ENCODE data around the gene C1orf35. TPM values are rescaled to one million over a fixed set of nuclear protein-coding genes. Genes with fewer than 3 reads are reported as not detected.

The C1orf35 gene
- total and polyA plus RNA-seq, 2 experiments from 2014 or later: 14.0 to 67.6 TPM

DNA sequence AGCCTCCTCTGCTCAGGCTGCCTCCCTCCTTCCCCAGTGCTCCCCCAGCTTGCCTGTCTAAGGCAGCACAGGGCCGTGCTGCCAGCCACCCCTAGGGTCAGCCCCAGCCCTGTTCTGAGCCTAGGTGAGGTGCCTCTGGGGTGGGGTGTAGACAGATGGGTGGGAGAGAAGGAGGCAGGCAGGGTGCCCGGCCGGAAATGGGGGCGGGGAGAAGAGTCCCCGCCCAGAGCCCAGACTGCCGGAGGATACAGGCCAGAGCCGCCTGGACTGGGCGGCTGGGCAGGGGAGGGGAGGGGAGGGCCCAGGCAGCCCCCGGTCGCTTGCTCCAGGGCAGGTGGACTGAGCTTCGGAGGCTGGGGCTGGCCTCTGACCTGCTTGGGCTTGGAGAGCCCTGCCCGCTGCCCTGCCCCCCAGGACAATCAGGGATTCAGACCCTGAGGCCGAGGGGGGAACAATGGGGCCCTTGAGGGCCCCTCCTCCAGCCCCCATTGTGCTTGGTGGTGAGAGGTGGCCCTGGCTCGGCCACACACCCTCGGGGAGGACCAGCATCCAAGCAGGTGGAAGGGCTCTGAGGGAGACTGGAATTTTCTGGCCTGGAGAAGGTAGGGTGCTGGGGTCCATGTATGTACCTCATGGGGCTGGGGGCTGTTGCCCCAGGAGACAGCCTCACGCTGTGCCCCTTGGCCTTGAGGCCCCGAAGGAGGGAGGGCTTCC is 46.4 kb upstream of the C1orf35 start, which contains the start of gene GJC2:
GJC2 (plus strand) TSS at position 525 of the 714 bp plus-strand sequence. CDS start 7,829 bp downstream, outside the sequence.
- Histone ChIP-seq H3K4me3 (no peak within 1 kb of the TSS), H3F3A (replicated peaks; ENCODE audit: low read depth) (no peaks in the 10 kb centered on the region), H3K9me2 (ENCODE audit: insufficient read depth) (no peaks in the 10 kb centered on the region), H3K27ac (ENCODE audit: low read depth) (no peak within 1 kb of the TSS), H3K79me2 (replicated peaks; ENCODE audit: insufficient read depth) (no peaks in the 10 kb centered on the region), H3K36me3 (ENCODE audit: insufficient read depth) (no peaks in the 10 kb centered on the region), H3K4me1 (ENCODE audit: insufficient read depth) (no peaks in the 10 kb centered on the region), H3K27me3 (ENCODE audit: insufficient read depth) (no peaks in the 10 kb centered on the region), H2AFZ (no peak within 1 kb of the TSS), H4K20me1 (replicated peaks; ENCODE audit: insufficient read depth) (no peaks in the 10 kb centered on the region), H3K4me2 (peak within 1 kb of the TSS; percentile 62; the same call in 1 of the 2 replicates)
- DNase-seq (ENCODE audit: low spot score) (peak; percentile 41), ATAC-seq (peak; percentile 74)
- Mint-ChIP-seq H3K36me3 (ENCODE audit: low read depth) (no peaks in the 10 kb centered on the region; the same call in 2 of the 3 replicates), H3K27ac (peak within 1 kb of the TSS; percentile 56; the same call in 1 of the 2 replicates), H3K9me3 (no peaks in the 10 kb centered on the region), H3K4me1 (peaks cover 3% of the 10 kb centered on the region; the same call in 2 of the 3 replicates), H3K4me3 (no peak within 1 kb of the TSS), H3K27me3 (ENCODE audit: insufficient read depth, low read depth, poor library complexity) (peaks cover 11% of the 10 kb centered on the region)
- TF ChIP-seq JUNB (IDR thresholded peaks at IDR 0.05; ENCODE audit: unreplicated experiment): no peak
- no peak for TF ChIP-seq POLR2AphosphoS5 (IDR thresholded peaks at IDR 0.05; ENCODE audit: low read depth)
- TF ChIP-seq, protein P1, sequence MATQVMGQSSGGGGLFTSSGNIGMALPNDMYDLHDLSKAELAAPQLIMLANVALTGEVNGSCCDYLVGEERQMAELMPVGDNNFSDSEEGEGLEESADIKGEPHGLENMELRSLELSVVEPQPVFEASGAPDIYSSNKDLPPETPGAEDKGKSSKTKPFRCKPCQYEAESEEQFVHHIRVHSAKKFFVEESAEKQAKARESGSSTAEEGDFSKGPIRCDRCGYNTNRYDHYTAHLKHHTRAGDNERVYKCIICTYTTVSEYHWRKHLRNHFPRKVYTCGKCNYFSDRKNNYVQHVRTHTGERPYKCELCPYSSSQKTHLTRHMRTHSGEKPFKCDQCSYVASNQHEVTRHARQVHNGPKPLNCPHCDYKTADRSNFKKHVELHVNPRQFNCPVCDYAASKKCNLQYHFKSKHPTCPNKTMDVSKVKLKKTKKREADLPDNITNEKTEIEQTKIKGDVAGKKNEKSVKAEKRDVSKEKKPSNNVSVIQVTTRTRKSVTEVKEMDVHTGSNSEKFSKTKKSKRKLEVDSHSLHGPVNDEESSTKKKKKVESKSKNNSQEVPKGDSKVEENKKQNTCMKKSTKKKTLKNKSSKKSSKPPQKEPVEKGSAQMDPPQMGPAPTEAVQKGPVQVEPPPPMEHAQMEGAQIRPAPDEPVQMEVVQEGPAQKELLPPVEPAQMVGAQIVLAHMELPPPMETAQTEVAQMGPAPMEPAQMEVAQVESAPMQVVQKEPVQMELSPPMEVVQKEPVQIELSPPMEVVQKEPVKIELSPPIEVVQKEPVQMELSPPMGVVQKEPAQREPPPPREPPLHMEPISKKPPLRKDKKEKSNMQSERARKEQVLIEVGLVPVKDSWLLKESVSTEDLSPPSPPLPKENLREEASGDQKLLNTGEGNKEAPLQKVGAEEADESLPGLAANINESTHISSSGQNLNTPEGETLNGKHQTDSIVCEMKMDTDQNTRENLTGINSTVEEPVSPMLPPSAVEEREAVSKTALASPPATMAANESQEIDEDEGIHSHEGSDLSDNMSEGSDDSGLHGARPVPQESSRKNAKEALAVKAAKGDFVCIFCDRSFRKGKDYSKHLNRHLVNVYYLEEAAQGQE (IDR thresholded peaks at IDR 0.05; ENCODE audit: unreplicated experiment): no peak
- TF ChIP-seq, protein P2, sequence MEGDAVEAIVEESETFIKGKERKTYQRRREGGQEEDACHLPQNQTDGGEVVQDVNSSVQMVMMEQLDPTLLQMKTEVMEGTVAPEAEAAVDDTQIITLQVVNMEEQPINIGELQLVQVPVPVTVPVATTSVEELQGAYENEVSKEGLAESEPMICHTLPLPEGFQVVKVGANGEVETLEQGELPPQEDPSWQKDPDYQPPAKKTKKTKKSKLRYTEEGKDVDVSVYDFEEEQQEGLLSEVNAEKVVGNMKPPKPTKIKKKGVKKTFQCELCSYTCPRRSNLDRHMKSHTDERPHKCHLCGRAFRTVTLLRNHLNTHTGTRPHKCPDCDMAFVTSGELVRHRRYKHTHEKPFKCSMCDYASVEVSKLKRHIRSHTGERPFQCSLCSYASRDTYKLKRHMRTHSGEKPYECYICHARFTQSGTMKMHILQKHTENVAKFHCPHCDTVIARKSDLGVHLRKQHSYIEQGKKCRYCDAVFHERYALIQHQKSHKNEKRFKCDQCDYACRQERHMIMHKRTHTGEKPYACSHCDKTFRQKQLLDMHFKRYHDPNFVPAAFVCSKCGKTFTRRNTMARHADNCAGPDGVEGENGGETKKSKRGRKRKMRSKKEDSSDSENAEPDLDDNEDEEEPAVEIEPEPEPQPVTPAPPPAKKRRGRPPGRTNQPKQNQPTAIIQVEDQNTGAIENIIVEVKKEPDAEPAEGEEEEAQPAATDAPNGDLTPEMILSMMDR (conservative IDR thresholded peaks at IDR 0.05; ENCODE audit: low read depth in 2 of 2): no peak

DNA sequence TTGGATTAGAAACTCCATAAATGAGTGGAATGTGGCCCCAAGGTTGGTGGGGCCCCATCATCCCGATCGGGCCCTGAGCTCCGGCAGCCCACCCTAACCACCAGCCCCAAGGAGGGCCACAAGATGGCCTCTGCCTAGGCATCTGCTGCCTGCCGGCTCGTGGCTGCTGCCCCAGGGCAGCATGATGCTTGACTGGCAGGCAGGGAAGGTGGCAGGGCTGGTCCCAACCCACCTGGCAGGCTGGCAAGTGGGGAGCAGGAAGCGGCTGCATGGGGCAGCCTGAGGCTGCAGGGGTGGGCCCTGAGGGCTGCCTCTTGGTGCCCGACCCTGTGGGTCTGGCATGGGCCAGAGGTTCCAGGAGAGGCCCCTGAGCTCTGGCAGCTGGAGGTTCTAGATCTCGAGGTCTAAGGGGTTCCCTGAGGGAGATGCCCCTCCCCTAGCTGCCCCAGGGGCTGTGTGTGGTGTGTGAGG is 45.8 kb upstream of the C1orf35 start:
- Histone ChIP-seq H3K27ac (ENCODE audit: low read depth) (no peak overlapping the region), H3K27me3 (ENCODE audit: insufficient read depth) (no peaks in the 10 kb centered on the region), H3K36me3 (ENCODE audit: insufficient read depth) (no peaks in the 10 kb centered on the region), H3K4me3 (no peak overlapping the region), H4K20me1 (replicated peaks; ENCODE audit: insufficient read depth) (no peaks in the 10 kb centered on the region), H3F3A (replicated peaks; ENCODE audit: low read depth) (no peaks in the 10 kb centered on the region), H3K9me2 (ENCODE audit: insufficient read depth) (no peaks in the 10 kb centered on the region), H3K4me1 (ENCODE audit: insufficient read depth) (no peaks in the 10 kb centered on the region), H3K79me2 (replicated peaks; ENCODE audit: insufficient read depth) (0 out of 2 replicates have a peak, but pooled peaks cover 2% of the 10 kb centered on the region), H3K4me2 (no peak overlapping the region; the same call in 1 of the 2 replicates), H2AFZ (no peak overlapping the region)
- Mint-ChIP-seq H3K4me1 (peaks cover 3% of the 10 kb centered on the region; the same call in 2 of the 3 replicates), H3K36me3 (ENCODE audit: low read depth) (no peaks in the 10 kb centered on the region; the same call in 2 of the 3 replicates), H3K9me3 (no peaks in the 10 kb centered on the region), H3K27me3 (ENCODE audit: insufficient read depth, low read depth, poor library complexity) (peaks cover 11% of the 10 kb centered on the region), H3K4me3 (no peak overlapping the region), H3K27ac (no peak overlapping the region)
- no peak; the same call in 2 of the 3 replicates for ATAC-seq
- no peak for DNase-seq (ENCODE audit: low spot score)
- TF ChIP-seq CREB1 (CRISPR knock-in tag; IDR thresholded peaks at IDR 0.05; ENCODE audit: low read depth): no peak
- TF ChIP-seq NANOG (IDR thresholded peaks at IDR 0.05; ENCODE audit: borderline replicate concordance): no peak
- TF ChIP-seq ZNF331 (CRISPR knock-in tag; IDR thresholded peaks at IDR 0.05; ENCODE audit: low read depth): no peak
- TF ChIP-seq POLR2AphosphoS5 (IDR thresholded peaks at IDR 0.05; ENCODE audit: low read depth): no peak
- TF ChIP-seq, protein P3, sequence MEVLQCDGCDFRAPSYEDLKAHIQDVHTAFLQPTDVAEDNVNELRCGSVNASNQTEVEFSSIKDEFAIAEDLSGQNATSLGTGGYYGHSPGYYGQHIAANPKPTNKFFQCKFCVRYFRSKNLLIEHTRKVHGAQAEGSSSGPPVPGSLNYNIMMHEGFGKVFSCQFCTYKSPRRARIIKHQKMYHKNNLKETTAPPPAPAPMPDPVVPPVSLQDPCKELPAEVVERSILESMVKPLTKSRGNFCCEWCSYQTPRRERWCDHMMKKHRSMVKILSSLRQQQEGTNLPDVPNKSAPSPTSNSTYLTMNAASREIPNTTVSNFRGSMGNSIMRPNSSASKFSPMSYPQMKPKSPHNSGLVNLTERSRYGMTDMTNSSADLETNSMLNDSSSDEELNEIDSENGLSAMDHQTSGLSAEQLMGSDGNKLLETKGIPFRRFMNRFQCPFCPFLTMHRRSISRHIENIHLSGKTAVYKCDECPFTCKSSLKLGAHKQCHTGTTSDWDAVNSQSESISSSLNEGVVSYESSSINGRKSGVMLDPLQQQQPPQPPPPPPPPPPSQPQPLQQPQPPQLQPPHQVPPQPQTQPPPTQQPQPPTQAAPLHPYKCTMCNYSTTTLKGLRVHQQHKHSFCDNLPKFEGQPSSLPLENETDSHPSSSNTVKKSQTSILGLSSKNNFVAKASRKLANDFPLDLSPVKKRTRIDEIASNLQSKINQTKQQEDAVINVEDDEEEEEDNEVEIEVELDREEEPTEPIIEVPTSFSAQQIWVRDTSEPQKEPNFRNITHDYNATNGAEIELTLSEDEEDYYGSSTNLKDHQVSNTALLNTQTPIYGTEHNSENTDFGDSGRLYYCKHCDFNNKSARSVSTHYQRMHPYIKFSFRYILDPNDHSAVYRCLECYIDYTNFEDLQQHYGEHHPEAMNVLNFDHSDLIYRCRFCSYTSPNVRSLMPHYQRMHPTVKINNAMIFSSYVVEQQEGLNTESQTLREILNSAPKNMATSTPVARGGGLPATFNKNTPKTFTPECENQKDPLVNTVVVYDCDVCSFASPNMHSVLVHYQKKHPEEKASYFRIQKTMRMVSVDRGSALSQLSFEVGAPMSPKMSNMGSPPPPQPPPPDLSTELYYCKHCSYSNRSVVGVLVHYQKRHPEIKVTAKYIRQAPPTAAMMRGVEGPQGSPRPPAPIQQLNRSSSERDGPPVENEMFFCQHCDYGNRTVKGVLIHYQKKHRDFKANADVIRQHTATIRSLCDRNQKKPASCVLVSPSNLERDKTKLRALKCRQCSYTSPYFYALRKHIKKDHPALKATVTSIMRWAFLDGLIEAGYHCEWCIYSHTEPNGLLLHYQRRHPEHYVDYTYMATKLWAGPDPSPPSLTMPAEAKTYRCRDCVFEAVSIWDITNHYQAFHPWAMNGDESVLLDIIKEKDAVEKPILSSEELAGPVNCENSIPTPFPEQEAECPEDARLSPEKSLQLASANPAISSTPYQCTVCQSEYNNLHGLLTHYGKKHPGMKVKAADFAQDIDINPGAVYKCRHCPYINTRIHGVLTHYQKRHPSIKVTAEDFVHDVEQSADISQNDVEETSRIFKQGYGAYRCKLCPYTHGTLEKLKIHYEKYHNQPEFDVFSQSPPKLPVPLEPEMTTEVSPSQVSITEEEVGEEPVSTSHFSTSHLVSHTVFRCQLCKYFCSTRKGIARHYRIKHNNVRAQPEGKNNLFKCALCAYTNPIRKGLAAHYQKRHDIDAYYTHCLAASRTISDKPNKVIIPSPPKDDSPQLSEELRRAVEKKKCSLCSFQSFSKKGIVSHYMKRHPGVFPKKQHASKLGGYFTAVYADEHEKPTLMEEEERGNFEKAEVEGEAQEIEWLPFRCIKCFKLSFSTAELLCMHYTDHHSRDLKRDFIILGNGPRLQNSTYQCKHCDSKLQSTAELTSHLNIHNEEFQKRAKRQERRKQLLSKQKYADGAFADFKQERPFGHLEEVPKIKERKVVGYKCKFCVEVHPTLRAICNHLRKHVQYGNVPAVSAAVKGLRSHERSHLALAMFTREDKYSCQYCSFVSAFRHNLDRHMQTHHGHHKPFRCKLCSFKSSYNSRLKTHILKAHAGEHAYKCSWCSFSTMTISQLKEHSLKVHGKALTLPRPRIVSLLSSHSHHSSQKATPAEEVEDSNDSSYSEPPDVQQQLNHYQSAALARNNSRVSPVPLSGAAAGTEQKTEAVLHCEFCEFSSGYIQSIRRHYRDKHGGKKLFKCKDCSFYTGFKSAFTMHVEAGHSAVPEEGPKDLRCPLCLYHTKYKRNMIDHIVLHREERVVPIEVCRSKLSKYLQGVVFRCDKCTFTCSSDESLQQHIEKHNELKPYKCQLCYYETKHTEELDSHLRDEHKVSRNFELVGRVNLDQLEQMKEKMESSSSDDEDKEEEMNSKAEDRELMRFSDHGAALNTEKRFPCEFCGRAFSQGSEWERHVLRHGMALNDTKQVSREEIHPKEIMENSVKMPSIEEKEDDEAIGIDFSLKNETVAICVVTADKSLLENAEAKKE (CRISPR knock-in tag; IDR thresholded peaks at IDR 0.05): no peak
